Measurements from ENCODE around the gene SPAG16. TPM values are rescaled to one million over a fixed set of nuclear protein-coding genes. Genes with fewer than 3 reads are reported as not detected.
"Not testable (repeated sequence)": the region's sequence is repeated elsewhere in the genome, so short reads cannot be mapped to it uniquely, and the experiment has no call there.

The SPAG16 gene
- polyA plus RNA-seq, 6 donors from 2014 or later, result 8.4 to 19.7 (median 15.7) TPM

DNA sequence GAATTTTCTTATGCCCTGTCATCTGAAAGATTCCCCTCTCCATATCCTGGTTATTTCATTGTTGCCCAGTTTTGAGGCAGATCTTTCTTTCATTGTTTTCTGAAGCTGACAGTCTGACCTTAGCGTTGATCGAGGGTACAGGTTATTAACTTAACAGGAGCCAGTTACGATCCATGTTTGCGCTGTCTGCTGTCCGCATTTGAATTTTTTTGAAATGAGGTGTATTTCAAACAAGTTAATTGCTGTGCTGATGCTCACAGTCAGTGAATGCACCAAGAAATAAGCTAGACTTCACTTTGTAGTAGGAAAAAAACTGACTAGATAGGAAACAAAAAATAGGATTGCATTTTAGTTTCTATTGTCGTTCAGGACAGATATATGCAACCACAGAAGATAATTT, 34.8 kb upstream of the SPAG16 start:
- Mint-ChIP-seq H3K27ac (no peak overlapping the region), H3K36me3 (no peaks in the 10 kb centered on the region), H3K9me3 (peaks cover 0 to 1% (median 0%) of the 10 kb centered on the region in 7 donors), H3K4me3 (peak overlapping the region in 1 of 8 donors; percentile 31), H3K27me3 (no peaks in the 10 kb centered on the region), H3K4me1 (peaks cover 0 to 2% (median 0%) of the 10 kb centered on the region in 3 donors)
- no peak for ATAC-seq (ENCODE audit: low read depth in 2 of 2)
- no peak for DNase-seq

DNA sequence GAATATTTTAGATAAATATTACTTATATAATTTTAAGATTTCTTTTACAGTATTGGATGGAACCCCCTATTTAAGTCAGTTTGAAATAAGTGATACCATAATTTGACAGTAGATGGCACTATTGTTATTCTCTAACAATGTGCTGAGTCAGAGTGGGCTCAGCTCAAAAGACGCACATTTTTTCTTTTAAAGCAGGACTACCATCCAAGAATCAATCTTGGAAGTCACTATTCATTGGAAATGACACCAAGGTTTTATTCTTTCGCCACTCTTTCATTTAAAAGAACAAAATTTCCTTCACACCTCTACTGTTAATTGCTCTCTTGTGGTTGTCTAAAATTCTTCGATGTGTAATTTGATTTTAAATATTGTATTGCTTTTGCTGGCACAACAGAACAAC, 32.6 kb upstream of the SPAG16 start:
- Mint-ChIP-seq H3K4me1 (no peaks in the 10 kb centered on the region), H3K36me3 (no peaks in the 10 kb centered on the region), H3K4me3 (no peak overlapping the region), H3K27ac (no peak overlapping the region), H3K27me3 (no peaks in the 10 kb centered on the region), H3K9me3 (peaks cover 0 to 1% (median 0%) of the 10 kb centered on the region in 7 donors)
- peak; percentile 61 to 67 for ATAC-seq (ENCODE audit: low read depth in 2 of 2)
- peak; percentile 42 for DNase-seq

DNA sequence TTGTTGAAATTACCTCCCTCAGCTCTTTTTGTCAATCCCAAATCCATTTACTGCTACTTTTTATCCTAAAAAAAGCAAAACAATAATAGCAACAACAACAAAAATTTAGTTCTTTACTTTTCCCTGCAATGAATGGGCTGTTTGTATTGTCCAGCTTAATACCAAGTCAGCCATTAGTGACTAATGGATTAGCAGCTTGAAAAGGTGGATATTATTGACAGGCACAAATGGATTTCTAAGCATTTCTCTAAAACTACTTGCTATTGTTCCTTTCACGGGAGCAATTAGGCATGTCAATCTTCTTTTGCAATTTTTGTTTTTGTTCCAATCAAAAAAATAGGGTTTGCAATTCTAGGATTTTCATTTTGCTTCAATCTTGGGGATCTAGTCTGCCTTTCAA, 32.1 kb upstream of the SPAG16 start:
- no peaks in the 10 kb centered on the region for H3K36me3 Mint-ChIP-seq
- no peaks in the 10 kb centered on the region for H3K4me1 Mint-ChIP-seq
- no peaks in the 10 kb centered on the region for H3K27me3 Mint-ChIP-seq
- DNase-seq (no peak), ATAC-seq (ENCODE audit: low read depth in 2 of 2) (no peak)
- no peak overlapping the region for H3K4me3 Mint-ChIP-seq
- H3K27ac Mint-ChIP-seq, result no peak overlapping the region
- H3K9me3 Mint-ChIP-seq, result peaks cover 0 to 1% (median 0%) of the 10 kb centered on the region in 7 donors

DNA sequence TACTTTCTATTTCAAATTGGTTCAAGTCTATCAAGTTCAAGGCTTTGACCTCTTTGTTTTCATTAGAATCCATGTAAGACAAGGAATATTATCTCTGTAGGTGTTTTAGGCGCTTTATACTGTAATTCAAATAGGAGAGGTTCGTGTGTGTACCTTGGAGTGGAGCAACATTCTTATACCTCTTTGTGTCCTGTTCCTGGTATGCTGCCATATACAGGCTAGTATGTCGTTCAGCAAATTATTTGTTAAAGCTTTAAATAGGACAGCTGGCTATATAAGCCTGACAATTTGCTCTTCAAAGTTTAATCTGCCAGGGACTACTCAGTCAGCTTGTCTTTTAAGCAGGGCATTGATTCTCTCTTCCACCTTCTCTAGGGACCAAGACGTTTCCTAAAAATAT, 31.1 kb upstream of the SPAG16 start:
- ATAC-seq (ENCODE audit: low read depth in 2 of 2) (no peak), DNase-seq (no peak)
- peaks cover 0 to 1% (median 0%) of the 10 kb centered on the region in 7 donors for H3K9me3 Mint-ChIP-seq
- no peaks in the 10 kb centered on the region for H3K4me1 Mint-ChIP-seq
- no peaks in the 10 kb centered on the region for H3K36me3 Mint-ChIP-seq
- H3K4me3 Mint-ChIP-seq, result no peak overlapping the region
- peak overlapping the region in 1 of 6 donors; percentile 60 for H3K27ac Mint-ChIP-seq
- no peaks in the 10 kb centered on the region for H3K27me3 Mint-ChIP-seq

DNA sequence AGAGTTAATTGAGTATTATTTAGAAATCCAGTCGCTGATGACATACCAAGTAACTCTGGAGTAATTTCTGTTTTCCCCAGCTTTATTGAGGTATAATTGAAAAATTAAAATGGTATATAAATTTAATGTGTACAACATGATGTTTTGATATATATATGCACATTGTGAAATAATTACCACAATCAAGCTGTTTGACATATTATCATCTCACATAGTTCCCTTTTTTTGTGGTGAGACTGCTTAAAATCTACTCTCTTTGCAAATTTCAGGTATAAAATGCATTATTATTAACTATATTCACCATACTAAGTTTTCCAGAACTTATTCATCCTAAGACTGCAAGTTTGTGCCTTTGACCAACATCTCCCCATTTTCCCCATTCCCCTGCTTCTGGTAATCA, 25.0 kb upstream of the SPAG16 start:
- Mint-ChIP-seq H3K4me1 (peaks cover 0 to 2% (median 0%) of the 10 kb centered on the region in 3 donors), H3K27me3 (no peaks in the 10 kb centered on the region), H3K4me3 (no peak overlapping the region), H3K9me3 (no peaks in the 10 kb centered on the region), H3K36me3 (no peaks in the 10 kb centered on the region), H3K27ac (no peak overlapping the region)
- ATAC-seq (ENCODE audit: low read depth in 2 of 2) (no peak), DNase-seq (no peak)

DNA sequence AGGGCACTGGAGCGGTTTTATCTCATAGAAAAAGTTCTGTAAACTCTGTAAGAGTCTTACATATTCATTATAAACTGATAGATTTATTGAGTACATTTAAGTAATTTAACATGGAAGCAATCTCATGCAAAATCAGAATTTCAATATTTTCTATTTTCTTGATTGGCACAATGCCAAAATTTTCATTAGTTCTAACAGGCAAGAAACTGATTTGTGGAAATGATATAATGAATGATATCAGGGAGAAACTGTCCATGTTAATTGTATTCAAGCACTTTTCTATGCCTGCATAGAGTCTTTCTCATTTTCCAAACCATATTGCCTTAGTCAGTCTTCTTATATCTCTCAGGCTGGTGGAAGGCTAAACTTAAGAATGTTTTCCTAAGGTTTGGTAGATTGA, 23.0 kb upstream of the SPAG16 start:
- no peaks in the 10 kb centered on the region for H3K27me3 Mint-ChIP-seq
- H3K27ac Mint-ChIP-seq, result peak overlapping the region in 1 of 6 donors; percentile 20
- H3K36me3 Mint-ChIP-seq, result no peaks in the 10 kb centered on the region
- H3K9me3 Mint-ChIP-seq, result no peaks in the 10 kb centered on the region
- H3K4me3 Mint-ChIP-seq, result no peak overlapping the region
- no peak for DNase-seq
- peaks cover 0 to 2% (median 0%) of the 10 kb centered on the region in 3 donors for H3K4me1 Mint-ChIP-seq
- no peak for ATAC-seq (ENCODE audit: low read depth in 2 of 2)

DNA sequence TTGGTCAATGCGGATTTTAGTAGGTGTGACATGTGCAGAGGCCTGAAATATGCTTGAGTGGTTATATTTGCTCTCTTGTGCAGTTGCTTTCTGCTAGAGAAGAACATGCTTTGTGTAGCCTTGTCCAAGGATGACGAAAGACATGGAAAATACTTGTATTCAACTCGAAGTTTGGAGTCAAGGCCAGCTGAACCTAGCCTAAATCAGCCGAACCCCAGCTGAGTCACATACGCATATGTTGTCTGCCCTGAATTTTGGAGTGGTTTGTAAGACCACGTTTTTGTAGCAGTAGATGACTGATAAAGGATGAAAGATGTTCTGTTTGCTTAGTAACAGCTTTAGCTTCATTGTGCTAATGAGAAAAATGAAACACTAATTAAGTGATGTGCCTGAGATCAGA, 22.5 kb upstream of the SPAG16 start:
- ATAC-seq (ENCODE audit: low read depth in 2 of 2) (no peak), DNase-seq (no peak)
- no peaks in the 10 kb centered on the region for H3K9me3 Mint-ChIP-seq
- no peak overlapping the region for H3K27ac Mint-ChIP-seq
- H3K4me3 Mint-ChIP-seq, result no peak overlapping the region
- H3K36me3 Mint-ChIP-seq, result no peaks in the 10 kb centered on the region
- no peaks in the 10 kb centered on the region for H3K27me3 Mint-ChIP-seq
- peaks cover 0 to 2% (median 0%) of the 10 kb centered on the region in 3 donors for H3K4me1 Mint-ChIP-seq

DNA sequence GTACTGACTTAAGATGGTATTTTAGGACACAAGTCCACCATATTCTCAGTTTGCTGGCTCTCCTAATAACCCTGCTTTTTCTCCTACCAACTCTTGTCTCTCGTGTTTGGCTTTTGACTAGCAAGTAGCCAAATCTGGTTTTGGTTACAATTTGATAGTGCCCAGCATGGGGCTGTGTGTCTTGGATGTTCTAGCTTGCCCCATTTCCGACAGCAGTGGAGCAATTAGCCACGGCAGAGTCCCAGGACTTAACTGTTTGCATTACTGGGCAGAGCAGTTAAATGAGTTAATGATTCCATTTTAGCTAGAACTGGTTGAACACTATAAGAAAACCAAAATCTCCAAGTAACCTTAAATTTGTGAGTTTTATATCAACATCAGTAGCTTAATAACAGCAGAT, 18.6 kb upstream of the SPAG16 start:
- H3K9me3 Mint-ChIP-seq, result no peaks in the 10 kb centered on the region
- no peak for ATAC-seq (ENCODE audit: low read depth in 2 of 2)
- peaks cover 0 to 2% (median 0%) of the 10 kb centered on the region in 3 donors for H3K4me1 Mint-ChIP-seq
- no peaks in the 10 kb centered on the region for H3K36me3 Mint-ChIP-seq
- DNase-seq, result no peak
- no peak overlapping the region for H3K27ac Mint-ChIP-seq
- no peaks in the 10 kb centered on the region for H3K27me3 Mint-ChIP-seq
- no peak overlapping the region for H3K4me3 Mint-ChIP-seq

DNA sequence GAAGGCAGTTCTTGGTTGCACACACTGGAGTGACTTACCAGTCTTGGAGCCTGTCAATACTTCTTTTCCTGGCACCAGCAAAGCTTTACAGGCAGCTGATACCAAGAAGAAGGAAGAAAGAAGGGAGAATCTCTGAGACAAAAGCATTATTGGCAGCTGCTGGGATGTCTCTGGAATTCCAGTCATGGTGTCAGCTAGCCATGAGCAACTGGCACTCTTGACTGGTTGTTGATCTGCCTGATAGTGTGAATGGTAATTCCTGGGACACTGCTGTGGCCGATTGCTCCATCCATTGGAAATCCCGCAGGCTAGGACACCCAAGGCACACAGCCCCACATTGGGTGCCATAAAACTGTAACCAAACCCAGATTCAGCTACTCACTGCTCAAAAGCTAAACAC, 17.8 kb upstream of the SPAG16 start:
- ATAC-seq (ENCODE audit: low read depth in 2 of 2) (no peak), DNase-seq (no peak)

DNA sequence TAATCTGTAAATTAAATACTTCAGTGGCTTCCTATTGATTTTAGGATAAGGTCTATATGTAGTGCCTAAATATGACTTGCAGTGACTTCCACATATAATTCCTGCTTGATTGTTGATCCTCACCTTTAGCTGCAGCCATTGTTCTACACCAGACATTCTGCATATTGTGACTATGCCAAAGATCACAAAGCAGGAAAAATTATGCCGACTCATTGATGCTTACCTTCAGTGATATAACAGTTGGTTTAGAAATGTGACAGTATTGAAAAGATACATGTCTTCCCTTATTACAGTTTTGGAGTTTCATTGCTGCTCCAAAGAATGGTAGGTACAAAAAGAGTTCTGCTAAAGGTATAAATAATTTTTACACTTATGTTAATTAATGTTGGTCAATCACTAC, 12.3 kb upstream of the SPAG16 start:
- Mint-ChIP-seq H3K4me3 (no peak overlapping the region), H3K27me3 (peaks cover 0 to under 1% (median 0%) of the 10 kb centered on the region in 3 donors), H3K9me3 (peaks cover 0 to 4% (median under 1%) of the 10 kb centered on the region in 7 donors), H3K4me1 (no peaks in the 10 kb centered on the region), H3K27ac (no peak overlapping the region), H3K36me3 (peaks cover 0 to 1% of the 10 kb centered on the region in 2 donors)
- ATAC-seq (ENCODE audit: low read depth in 2 of 2), result no peak
- DNase-seq, result no peak

More for the DNA sequence above, 17.8 kb upstream of the SPAG16 start:
- Mint-ChIP-seq H3K27me3 (no peaks in the 10 kb centered on the region), H3K4me3 (no peak overlapping the region), H3K9me3 (no peaks in the 10 kb centered on the region), H3K4me1 (peaks cover 0 to 2% (median 0%) of the 10 kb centered on the region in 3 donors), H3K27ac (no peak overlapping the region), H3K36me3 (no peaks in the 10 kb centered on the region)

DNA sequence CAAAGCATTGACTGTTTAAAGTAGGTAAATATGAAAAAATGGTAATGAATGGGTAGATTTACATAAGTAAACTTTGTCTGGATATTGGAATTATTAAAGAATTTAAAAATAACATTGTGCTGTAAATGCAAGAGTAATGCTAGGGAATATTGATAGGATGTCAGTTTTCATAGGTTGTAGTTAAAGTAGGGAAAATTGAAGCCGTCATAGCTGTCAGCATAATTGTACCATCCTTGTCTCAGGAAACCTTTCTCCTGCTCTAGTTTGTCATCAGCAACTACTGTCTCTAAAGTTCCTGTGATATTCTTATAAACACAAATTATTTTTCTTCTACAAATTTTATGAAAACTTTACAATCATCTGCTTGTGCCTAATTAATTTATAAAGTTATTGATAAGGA, 10.1 kb upstream of the SPAG16 start:
- H3K36me3 Mint-ChIP-seq, result peaks cover 0 to 9% of the 10 kb centered on the region in 2 donors
- H3K4me3 Mint-ChIP-seq, result no peak overlapping the region
- no peak overlapping the region for H3K27ac Mint-ChIP-seq
- no peaks in the 10 kb centered on the region for H3K4me1 Mint-ChIP-seq
- H3K9me3 Mint-ChIP-seq, result peaks cover 0 to 13% (median 10%) of the 10 kb centered on the region in 7 donors
- no peak for ATAC-seq (ENCODE audit: low read depth in 2 of 2)
- no peak for DNase-seq
- H3K27me3 Mint-ChIP-seq, result peaks cover 0 to 18% (median 5%) of the 10 kb centered on the region in 3 donors

DNA sequence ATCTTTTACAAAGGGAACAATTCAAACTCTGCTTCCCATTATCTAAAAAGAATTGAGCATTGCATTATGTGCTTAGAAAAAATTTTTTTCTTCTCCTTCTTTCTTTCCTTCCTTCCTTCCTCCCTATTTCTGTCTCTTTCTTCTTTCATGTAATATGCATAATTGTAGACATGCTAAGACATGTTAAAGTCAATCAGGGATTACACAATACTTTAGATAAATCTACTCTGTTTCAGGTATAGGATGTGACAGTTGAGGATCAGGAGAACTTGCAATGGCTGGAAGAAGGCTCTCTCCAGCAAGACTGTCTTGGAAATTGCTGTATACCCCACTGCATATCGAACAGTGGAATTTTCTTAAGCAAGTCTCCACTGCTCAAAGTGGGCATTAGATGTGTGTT, 9.0 kb upstream of the SPAG16 start:
- Mint-ChIP-seq H3K4me3 (no peak overlapping the region), H3K9me3 (peaks cover 0 to 13% (median 10%) of the 10 kb centered on the region in 7 donors), H3K4me1 (peaks cover 0 to 4% (median 0%) of the 10 kb centered on the region in 3 donors), H3K27ac (no peak overlapping the region), H3K27me3 (peaks cover 0 to 20% (median 5%) of the 10 kb centered on the region in 3 donors), H3K36me3 (peaks cover 0 to 9% of the 10 kb centered on the region in 2 donors)
- no peak for ATAC-seq (ENCODE audit: low read depth in 2 of 2)
- no peak for DNase-seq

DNA sequence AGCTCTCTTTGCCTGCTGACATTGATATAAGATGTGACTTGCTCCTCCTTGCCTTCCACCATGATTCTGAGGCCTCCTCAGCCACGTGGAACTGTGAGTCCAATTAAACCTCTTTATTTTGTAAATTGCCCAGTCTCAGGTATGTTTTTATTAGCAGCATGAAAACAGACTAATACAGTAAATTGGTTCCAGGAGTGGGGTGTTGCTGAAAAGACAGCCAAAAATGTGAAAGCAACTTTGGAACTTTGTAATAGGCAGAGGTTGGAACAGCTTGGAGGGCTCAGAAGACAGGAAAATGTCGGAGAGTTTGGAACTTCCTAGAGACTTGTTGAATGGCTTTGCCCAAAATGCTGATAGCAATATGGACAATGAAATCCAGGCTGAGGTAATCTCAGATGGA, 7.1 kb upstream of the SPAG16 start:
- not testable (repeated sequence) for DNase-seq; ATAC-seq (ENCODE audit: low read depth in 2 of 2); H3K36me3 Mint-ChIP-seq; H3K27ac Mint-ChIP-seq
- peaks cover 0 to 11% (median 0%) of the 10 kb centered on the region in 3 donors for H3K4me1 Mint-ChIP-seq
- H3K9me3 Mint-ChIP-seq, result peaks cover 0 to 13% (median 10%) of the 10 kb centered on the region in 7 donors
- H3K4me3 Mint-ChIP-seq, result peak overlapping the region in 1 of 8 donors; percentile 25
- H3K27me3 Mint-ChIP-seq, result peaks cover 0 to 20% (median 5%) of the 10 kb centered on the region in 3 donors

DNA sequence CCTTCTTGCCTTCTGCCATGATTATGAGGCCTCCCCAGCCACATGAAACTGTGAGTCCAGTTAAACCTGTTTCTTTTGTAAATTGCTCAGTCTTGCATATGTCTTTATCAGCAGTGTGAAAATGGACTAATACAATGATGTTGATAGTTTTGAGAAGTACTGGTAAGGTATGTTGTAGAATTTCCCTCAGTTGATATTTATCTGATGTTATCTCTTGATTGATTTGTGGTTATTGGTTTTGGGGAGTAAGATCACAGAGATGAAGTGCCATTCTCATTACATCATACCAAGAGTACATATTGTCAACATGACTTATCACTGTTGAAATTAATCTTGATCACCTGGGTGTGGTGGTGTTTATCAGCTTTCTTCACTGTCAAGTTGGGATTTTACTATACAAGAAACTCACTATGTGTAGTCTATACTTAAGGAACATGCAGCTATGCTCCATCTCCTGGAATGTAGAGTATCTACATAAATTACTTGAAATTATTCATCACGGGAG, 5.1 kb upstream of the SPAG16 start:
- H3K9me3 Mint-ChIP-seq, result peaks cover 0 to 13% (median 10%) of the 10 kb centered on the region in 7 donors
- no peak for DNase-seq
- ATAC-seq (ENCODE audit: low read depth in 2 of 2), result no peak
- peaks cover 0 to 20% (median 5%) of the 10 kb centered on the region in 3 donors for H3K27me3 Mint-ChIP-seq
- no peak overlapping the region for H3K27ac Mint-ChIP-seq
- H3K4me3 Mint-ChIP-seq, result no peak overlapping the region
- H3K36me3 Mint-ChIP-seq, result peaks cover 0 to 9% of the 10 kb centered on the region in 2 donors
- peaks cover 5 to 22% (median 13%) of the 10 kb centered on the region in 3 donors for H3K4me1 Mint-ChIP-seq

Data from naive B cell (primary cell).